ENCODE results near the gene C16orf74. TPM values are rescaled to one million over a fixed set of nuclear protein-coding genes. Genes with fewer than 3 reads are reported as not detected.

The C16orf74 gene
- total and polyA plus RNA-seq, 2 donors (not counting 1 experiment from before 2014, with no cell fraction given), result 73.0 to 83.3 TPM

DNA sequence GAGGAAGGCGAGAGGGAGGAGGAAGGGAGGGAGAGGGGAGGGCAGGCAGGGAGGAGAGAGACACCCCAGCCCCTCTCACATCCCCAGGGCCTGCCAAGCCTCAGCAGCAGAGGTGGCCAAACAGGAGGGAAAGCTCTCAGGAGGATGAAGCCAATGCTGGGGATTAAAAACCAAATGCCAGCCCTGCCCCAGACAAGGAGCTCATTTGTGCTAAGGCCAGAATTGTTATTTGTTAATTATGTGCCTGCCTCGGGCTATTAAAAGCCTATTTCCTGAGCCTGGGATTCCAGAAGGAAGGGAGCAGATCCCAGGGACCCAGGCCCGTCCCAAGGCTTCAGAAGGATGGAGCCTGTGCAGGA lies 34.2 kb downstream of the C16orf74 start:
- 50% methylated on average over 2 of the region's 3 CpGs for WGBS (ENCODE audit: insufficient coverage)
- Histone ChIP-seq H3K4me3 (ENCODE audit: control extremely low read depth in 1 of 5, extremely low read depth in 1 of 5, insufficient read depth in 1 of 5, low read depth in 2 of 5, low read length in 4 of 5) (no peak overlapping the region), H3K9me3 (ENCODE audit: control extremely low read depth in 1 of 3, control insufficient read depth in 2 of 3, insufficient read depth in 1 of 3, low read length in 2 of 3) (peaks cover 0 to 16% (median 6%) of the 10 kb centered on the region in 3 donors), H3K9ac (ENCODE audit: low read length) (no peak overlapping the region), H3K4me2 (replicated peaks; ENCODE audit: low read depth, low read length, poor library complexity, severe bottlenecking) (no peak overlapping the region), H2AFZ (ENCODE audit: insufficient read depth, low read depth, low read length, poor library complexity, severe bottlenecking) (no peak overlapping the region), H4K20me1 (ENCODE audit: control insufficient read depth, insufficient read depth, low read length, poor library complexity, severe bottlenecking) (peaks cover 78% of the 10 kb centered on the region), H3K79me2 (ENCODE audit: control insufficient read depth, insufficient read depth, low read length) (peaks cover 40% of the 10 kb centered on the region), H3K4me1 (ENCODE audit: control insufficient read depth in 2 of 2, insufficient read depth in 2 of 2, low read length in 2 of 2) (peaks cover 7 to 34% of the 10 kb centered on the region in 2 donors), H3K27ac (ENCODE audit: low read length in 2 of 2) (no peak overlapping the region), H3K27me3 (replicated peaks in 1 of 4; ENCODE audit: control extremely low read depth in 1 of 4, control insufficient read depth in 3 of 4, insufficient read depth in 4 of 4, low read length in 3 of 4) (no peaks in the 10 kb centered on the region), H3K36me3 (replicated peaks in 1 of 2; ENCODE audit: control extremely low read depth in 1 of 2, control insufficient read depth in 1 of 2, extremely low read depth in 1 of 2, insufficient read depth in 2 of 2, low read length in 1 of 2) (peaks cover 1 to 22% of the 10 kb centered on the region in 2 experiments)
- H3K4me1 Mint-ChIP-seq, result peaks cover 27% of the 10 kb centered on the region
- intact Hi-C loops (cut with micrococcal nuclease), result no loop called here
- H3K27ac Mint-ChIP-seq, result no peak overlapping the region
- H3K27me3 Mint-ChIP-seq, result no peaks in the 10 kb centered on the region
- TF ChIP-seq, protein P1, sequence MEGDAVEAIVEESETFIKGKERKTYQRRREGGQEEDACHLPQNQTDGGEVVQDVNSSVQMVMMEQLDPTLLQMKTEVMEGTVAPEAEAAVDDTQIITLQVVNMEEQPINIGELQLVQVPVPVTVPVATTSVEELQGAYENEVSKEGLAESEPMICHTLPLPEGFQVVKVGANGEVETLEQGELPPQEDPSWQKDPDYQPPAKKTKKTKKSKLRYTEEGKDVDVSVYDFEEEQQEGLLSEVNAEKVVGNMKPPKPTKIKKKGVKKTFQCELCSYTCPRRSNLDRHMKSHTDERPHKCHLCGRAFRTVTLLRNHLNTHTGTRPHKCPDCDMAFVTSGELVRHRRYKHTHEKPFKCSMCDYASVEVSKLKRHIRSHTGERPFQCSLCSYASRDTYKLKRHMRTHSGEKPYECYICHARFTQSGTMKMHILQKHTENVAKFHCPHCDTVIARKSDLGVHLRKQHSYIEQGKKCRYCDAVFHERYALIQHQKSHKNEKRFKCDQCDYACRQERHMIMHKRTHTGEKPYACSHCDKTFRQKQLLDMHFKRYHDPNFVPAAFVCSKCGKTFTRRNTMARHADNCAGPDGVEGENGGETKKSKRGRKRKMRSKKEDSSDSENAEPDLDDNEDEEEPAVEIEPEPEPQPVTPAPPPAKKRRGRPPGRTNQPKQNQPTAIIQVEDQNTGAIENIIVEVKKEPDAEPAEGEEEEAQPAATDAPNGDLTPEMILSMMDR (IDR thresholded peaks at IDR 0.05), result no peak
- no peak for TF ChIP-seq EZH2 (IDR thresholded peaks at IDR 0.05; ENCODE audit: borderline replicate concordance, insufficient read depth, low read depth, low read length, poor library complexity, severe bottlenecking)
- DNase-seq (no peak), ATAC-seq (ENCODE audit: low read depth) (no peak)
- no peak overlapping the region for H3K4me3 Mint-ChIP-seq
- ChIA-PET POLR2A (interaction anchor here (1.3 kb wide), 1 partner anchor 84 kb away, joined by 3 read pairs; no protein-coding TSS in a partner anchor), CTCF (interaction anchor here (0.8 to 5.8 kb wide), 13 partner anchors 21 to 419 kb away, joined by 3 to 77 read pairs (median 5); partner anchors contain the start of gene C16orf74)
- H3K9me3 Mint-ChIP-seq (ENCODE audit: insufficient read depth), result peaks cover 3% of the 10 kb centered on the region

DNA sequence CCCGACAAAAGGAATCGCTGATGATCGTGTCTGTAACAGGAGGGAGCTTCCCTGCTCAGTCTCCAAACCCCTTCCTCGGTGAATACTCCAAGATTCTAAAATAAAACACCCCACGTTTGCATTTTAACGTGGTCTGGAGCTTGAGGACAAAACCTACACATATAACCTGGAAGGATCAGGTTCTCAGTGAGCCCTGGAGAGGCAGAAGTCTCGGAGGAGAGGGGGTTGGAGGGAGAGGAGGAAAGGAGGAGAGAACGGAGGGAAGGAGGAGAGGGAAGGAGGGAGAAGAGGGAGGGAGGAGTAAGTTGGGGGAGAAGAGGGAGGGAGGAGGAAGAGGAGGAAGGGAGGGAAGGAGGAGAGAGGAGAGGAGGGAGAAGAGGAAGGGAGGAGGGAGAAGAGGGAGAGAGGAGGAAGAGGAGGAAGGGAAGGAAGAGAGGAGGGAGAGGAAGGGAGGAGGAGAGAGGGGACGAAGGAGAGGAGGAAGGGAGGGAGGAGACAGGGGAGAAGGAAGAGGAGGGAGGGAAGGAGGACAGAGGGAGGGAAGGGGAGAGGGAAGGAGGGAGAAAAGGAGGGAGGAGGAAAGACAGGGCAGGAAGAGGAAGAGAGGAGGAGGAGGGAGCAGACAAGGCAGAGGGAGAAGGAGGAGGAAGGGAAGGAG lies 34.7 kb downstream of the C16orf74 start:
- Histone ChIP-seq H3K9ac (ENCODE audit: low read length) (no peak overlapping the region), H3K27me3 (replicated peaks in 1 of 4; ENCODE audit: control extremely low read depth in 1 of 4, control insufficient read depth in 3 of 4, insufficient read depth in 4 of 4, low read length in 3 of 4) (no peaks in the 10 kb centered on the region), H3K4me1 (ENCODE audit: control insufficient read depth in 2 of 2, insufficient read depth in 2 of 2, low read length in 2 of 2) (peaks cover 7 to 34% of the 10 kb centered on the region in 2 donors), H3K4me2 (replicated peaks; ENCODE audit: low read depth, low read length, poor library complexity, severe bottlenecking) (no peak overlapping the region), H4K20me1 (ENCODE audit: control insufficient read depth, insufficient read depth, low read length, poor library complexity, severe bottlenecking) (peaks cover 75% of the 10 kb centered on the region), H3K79me2 (ENCODE audit: control insufficient read depth, insufficient read depth, low read length) (peaks cover 39% of the 10 kb centered on the region), H3K36me3 (replicated peaks in 1 of 2; ENCODE audit: control extremely low read depth in 1 of 2, control insufficient read depth in 1 of 2, extremely low read depth in 1 of 2, insufficient read depth in 2 of 2, low read length in 1 of 2) (peaks cover 1 to 24% of the 10 kb centered on the region in 2 experiments), H3K9me3 (ENCODE audit: control extremely low read depth in 1 of 3, control insufficient read depth in 2 of 3, insufficient read depth in 1 of 3, low read length in 2 of 3) (peaks cover 0 to 17% (median 6%) of the 10 kb centered on the region in 3 donors), H2AFZ (ENCODE audit: insufficient read depth, low read depth, low read length, poor library complexity, severe bottlenecking) (no peak overlapping the region), H3K27ac (ENCODE audit: low read length in 2 of 2) (no peak overlapping the region), H3K4me3 (ENCODE audit: control extremely low read depth in 1 of 5, extremely low read depth in 1 of 5, insufficient read depth in 1 of 5, low read depth in 2 of 5, low read length in 4 of 5) (no peak overlapping the region)
- Mint-ChIP-seq H3K27ac (no peak overlapping the region), H3K9me3 (ENCODE audit: insufficient read depth) (peaks cover 3% of the 10 kb centered on the region), H3K4me3 (no peak overlapping the region), H3K27me3 (no peaks in the 10 kb centered on the region), H3K4me1 (peaks cover 27% of the 10 kb centered on the region)
- ATAC-seq (ENCODE audit: low read depth) (no peak), DNase-seq (no peak)
- intact Hi-C loops (cut with micrococcal nuclease), result no loop called here
- CTCF ChIA-PET, result interaction anchor here (0.7 to 5.8 kb wide), 15 partner anchors 10 to 419 kb away, joined by 3 to 77 read pairs (median 4); partner anchors contain the start of gene C16orf74
- TF ChIP-seq EZH2 (IDR thresholded peaks at IDR 0.05; ENCODE audit: borderline replicate concordance, insufficient read depth, low read depth, low read length, poor library complexity, severe bottlenecking), result no peak
- POLR2A ChIA-PET, result interaction anchor here (0.6 kb wide), 1 partner anchor 29 kb away, joined by 8 read pairs; no protein-coding TSS in a partner anchor
- 46% methylated on average over 6 of the region's 9 CpGs for WGBS (ENCODE audit: insufficient coverage)

Data from B cell (primary cell).